Measurements from ENCODE around the gene HOXA3.

The HOXA3 gene

DNA sequence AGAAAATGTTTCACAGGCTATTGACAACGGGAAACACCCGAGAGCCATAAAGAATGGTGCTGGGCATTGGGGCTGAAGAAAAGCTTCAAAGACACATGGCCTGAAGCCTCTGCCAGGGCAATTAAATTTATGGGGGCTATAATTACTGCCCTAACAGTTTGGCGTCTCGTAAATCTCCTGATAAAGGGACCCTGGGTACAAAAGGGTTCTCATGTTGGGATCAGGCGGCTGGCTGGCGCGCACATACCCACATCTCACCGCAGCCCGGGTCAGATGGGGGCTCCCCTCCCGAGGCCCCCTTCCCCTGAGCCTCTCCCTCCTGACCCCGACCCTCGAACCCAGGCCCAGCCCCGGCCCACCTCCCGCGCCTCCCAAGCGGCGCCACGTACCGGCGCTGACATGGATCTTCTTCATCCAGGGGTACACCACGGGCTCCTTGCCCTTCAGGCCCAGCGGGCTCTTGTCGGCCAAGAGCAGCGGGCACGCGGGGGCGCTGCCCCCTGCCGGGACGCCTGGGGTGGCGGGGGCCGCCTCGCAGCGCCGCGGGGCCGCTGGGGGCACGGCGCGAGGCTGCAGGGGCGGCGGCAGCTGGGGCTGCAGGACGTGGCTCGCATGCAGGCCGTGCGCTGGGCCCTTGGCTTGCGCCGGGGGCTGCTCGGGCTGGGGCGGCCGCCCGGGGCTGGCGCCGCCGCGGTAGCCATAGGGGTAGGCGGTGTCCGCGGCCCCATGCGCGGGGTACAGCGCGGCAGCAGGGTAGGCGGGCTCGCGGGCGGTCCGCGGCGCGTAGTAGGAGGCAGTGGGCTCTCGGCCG, 22.4 kb downstream of the HOXA3 start:
- DNase-seq (ENCODE audit: low read depth, low spot score), result no peak

DNA sequence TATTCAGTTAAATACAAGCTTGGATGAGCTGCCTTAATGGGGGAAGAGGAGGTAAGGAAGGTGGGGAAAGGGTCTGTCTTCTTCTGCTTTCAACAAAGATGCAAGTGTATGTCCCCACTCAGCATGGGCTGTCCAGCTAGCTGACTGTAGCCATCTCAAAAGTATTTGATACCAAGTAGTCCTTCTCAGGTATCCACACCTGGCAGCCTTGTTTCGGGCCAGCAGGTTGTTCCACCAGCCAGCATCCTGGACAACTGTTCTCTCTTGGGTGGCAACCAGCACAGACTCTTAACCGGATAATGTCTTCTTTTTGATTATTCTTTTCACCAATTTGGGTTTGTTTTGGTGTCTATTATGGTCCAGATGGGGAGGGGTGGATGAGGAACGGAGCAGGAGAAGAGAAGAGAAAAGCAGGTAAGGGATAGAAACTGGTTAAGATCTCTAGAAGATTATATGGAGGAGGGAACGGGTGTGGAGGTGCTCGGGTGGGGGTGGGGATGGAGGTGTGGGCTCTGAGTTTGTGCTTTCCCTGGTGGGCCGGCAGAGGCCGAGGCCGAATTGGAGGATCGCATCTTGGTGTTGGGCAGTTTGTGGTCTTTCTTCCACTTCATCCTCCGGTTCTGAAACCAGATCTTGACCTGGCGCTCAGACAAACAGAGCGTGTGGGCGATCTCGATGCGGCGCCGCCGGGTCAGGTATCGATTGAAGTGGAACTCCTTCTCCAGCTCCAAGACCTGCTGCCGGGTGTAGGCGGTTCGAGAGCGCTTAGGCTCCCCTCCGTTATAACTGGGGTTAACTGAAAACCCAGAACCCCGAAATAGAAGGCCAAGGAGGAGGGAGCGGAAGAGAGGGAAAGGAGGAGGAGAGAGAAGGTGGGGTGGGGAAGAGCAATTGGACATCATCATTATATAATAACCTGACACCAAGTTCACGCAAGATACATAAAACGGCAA, 23.3 kb downstream of the HOXA3 start:
- no peak for DNase-seq (ENCODE audit: low read depth, low spot score)

GRCh38 chr7:27128034-27128433, 24.3 kb downstream of the HOXA3 start:
- DNase-seq (ENCODE audit: low read depth, low spot score), result no peak

GRCh38 chr7:27126596-27127327, 25.6 kb downstream of the HOXA3 start:
- DNase-seq (ENCODE audit: low read depth, low spot score), result no peak

GRCh38 chr7:27125986-27126394, 26.4 kb downstream of the HOXA3 start:
- DNase-seq (ENCODE audit: low read depth, low spot score), result no peak

- DNase-seq (ENCODE audit: low read depth, low spot score), result no peak
Observed at GRCh38 chr7:27124902-27125689, 27.3 kb downstream of the HOXA3 start.

DNA sequence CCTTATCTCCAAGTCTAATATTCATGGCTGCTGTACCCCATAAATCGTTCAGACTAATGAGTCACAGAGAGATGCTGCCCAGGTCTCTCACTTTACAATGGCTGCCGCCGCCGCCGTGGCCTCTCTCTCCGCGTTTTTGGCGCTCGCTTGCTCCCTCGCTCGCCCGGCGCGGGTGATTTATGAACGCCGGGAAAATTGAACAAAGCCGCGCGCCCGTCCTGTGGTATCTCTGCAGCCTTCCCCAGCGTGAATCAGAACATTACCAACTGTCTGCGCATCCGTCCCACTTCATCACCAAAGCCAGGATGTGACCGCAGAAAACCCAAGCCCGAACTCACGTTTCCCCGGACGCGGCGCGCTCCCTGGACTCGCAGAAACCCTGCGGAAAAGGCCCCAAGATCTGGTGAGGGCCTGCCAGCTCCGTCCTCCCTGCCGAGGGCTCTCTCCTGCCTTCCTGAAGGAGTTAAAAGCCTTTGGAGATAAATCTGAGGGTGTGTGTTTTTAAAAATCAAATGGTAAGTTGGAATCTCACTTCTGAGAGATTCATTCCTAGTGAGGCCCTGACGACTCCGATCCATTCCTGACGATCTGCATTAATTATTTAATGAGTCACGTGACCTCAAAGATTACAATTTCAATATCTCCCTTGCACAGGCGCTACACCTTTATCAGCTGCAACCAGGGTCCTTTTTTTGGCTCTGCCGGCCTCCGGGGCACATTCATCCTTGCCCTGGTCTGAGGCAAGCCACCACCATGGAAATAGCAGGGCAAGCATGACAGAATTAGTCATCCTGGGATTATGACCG, 28.1 kb downstream of the HOXA3 start:
- DNase-seq (ENCODE audit: low read depth, low spot score), result no peak

DNA sequence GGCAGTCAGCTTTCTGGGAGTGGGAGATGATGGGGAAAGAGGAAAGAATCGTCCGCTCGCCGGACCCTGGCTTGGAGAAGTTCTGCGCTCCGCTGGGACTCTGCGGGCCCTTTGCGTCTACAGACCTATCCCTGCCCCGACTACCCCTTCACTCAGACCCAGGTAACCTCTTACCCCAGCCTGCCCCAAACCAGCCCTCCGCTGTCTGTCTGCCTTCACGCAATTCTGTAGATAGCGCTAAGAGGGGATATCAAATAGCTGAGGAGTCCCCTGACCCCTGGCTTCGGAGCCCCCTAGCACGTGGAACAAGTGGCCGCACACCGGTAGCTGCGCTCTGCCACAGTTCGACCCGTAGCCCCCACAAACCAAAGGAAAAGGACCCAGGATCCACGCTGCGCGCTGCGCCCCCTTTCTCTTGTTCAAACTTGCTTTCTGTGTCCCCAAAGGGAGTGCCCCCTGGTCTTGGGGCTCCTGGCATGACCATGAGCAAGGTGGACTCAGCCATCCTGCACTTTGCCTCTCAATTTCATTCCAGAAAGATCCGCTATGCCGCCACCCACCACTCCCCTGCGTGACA, 28.8 kb downstream of the HOXA3 start:
- DNase-seq (ENCODE audit: low read depth, low spot score), result no peak

DNA sequence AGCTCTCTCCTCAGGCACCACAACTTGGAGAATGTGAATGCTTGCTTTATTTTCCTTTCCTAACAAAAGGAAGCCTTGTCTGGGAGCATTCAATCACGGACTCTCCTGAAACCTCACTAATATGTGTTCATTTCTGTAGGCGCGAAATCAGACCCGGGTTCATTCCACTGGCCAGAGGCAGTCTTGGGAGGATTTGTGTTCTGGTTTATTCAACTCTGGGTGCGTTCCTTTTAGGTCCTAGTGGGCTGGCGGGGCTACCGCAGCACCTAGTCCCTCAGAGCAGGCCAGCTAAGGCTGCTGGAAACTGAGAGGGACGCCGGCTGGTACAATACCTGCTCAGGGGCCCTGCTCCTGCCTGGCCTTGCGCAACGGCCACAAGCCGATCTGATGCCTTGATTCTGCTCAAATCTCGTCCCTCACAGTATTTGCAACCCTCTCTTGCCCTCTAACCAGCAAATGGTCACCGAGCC, 29.3 kb downstream of the HOXA3 start:
- no peak for DNase-seq (ENCODE audit: low read depth, low spot score)

GRCh38 chr7:27122077-27122910, 30.1 kb downstream of the HOXA3 start:
- no peak for DNase-seq (ENCODE audit: low read depth, low spot score)

DNA sequence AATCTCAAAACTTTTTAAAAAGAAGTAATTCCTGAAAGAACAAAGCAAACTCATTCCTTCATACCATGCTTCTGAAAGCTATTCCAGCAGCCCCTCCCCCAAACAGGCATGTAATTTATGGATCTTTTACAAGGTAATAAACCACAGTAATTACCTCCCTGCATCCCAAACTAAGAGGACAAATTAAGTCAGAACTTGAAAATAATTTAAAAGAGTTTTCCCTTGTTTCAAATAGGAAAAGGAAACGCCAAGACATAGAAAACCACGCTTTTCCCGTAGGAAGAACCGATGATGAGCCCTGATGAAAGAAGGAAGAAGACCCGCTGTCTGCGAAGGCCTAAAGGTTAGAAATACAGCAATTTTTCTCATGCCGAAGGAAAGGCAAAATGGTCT, 30.7 kb downstream of the HOXA3 start:
- no peak for DNase-seq (ENCODE audit: low read depth, low spot score)

DNA sequence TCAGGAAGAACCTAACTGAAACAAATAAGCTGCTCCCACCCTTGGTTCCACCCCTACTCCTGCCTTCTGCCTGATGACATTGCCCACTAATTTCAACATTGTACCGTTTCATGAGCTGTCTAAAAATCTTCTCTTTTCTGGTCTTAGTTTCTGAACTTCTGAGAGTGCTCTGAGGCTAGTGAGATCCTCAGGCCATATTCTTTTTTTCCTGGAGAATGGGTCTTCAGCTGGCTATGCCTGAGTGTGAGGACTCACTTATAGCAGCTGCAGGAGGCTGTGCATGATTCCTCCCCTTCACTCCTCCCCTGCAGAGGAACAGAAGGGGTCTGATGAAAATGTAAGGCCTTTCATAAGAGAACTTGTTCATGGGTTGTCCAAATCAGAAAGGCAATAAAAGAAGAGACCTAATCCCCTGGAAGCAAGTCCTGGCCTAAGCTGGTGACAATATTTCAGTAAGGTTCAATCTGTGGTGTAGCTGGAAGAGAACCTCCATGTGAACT, 32.9 kb downstream of the HOXA3 start:
- DNase-seq (ENCODE audit: low read depth, low spot score), result no peak

GRCh38 chr7:27118580-27118979, 33.8 kb downstream of the HOXA3 start:
- DNase-seq (ENCODE audit: low read depth, low spot score), result no peak

GRCh38 chr7:27117887-27118491, 34.4 kb downstream of the HOXA3 start:
- DNase-seq (ENCODE audit: low read depth, low spot score), result no peak

DNA sequence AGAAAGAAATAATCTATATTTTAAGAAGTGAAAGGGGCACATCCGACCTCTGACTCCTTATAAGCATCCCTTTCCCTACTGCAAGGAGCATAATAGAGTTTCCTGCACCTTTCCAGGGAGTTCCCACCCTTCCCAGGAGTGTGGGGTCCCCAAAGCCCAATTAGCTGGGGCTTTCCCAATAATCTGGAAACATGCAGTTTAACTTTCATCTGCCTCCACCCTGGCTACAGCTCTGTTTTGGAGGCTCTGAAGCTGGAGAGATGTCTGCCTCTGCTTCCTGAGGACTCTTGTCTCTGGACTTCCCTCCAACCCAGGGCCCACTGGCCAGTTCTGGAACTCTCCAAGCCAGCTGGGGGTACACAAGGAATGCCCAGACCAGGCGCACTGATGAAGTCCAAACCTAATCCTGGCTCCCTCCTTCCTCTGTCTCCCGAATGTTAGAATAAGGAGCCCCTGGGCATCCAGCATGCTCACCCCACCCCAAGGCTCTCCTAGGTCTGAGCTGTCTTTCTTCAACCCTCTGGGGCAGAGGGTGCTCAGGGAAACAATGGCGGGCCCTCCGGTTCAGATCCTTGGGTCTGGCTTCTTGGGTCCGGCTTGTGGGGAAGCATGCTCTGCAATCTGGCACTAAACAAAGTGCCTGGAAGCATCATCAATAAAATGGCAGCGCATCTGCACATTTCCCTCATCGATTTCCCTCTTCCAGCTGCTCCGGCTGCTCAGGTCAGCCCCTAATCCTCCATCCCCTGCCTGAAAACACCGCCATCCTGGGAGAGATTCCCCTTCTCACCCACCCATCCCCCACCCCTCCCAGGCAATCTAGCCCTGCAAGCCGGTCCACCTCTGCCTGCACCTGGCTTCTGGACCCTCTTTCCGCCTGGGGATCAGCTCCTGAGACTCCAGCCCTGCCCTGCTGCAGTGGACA, 35.2 kb downstream of the HOXA3 start:
- no peak for DNase-seq (ENCODE audit: low read depth, low spot score)

- no peak for DNase-seq (ENCODE audit: low read depth, low spot score)
Observed at GRCh38 chr7:27116031-27116961, 36.1 kb downstream of the HOXA3 start.

Data from brain pericyte (primary cell).